Renal cortical epithelial cell (primary cell): ENCODE results near the gene VIPR2. TPM values are rescaled to one million over a fixed set of nuclear protein-coding genes. Genes with fewer than 3 reads are reported as not detected.
"Not testable (repeated sequence)": the region's sequence is repeated elsewhere in the genome, so short reads cannot be mapped to it uniquely, and the experiment has no call there.

ENCODE experiments used
- DNase-seq: peaks from one replicate; pipeline ENCODE4 v3.0.0-alpha.2; 2011; ENCODE audit warnings: low read depth
- total RNA-seq: library from RNA; depleted of rRNA; stranded (reverse); fragments of >200 nt; gene quantifications from 2 replicates; pipeline ENCODE4 v1.2.3, GENCODE V29; 2014

The VIPR2 gene
- total RNA-seq, 1 donor from 2014 or later = 0.10 TPM

- no peak for DNase-seq
These were observed 39.4 kb downstream of the VIPR2 start for GRCh38 chr7:159105066-159105780.

- no peak for DNase-seq
These were observed 40.3 kb downstream of the VIPR2 start for GRCh38 chr7:159104188-159104920.

GRCh38 chr7:159103382-159104187 is 41.1 kb downstream of the VIPR2 start:
- no peak for DNase-seq

GRCh38 chr7:159102681-159103381 is 41.8 kb downstream of the VIPR2 start:
- DNase-seq = no peak

GRCh38 chr7:159101661-159102091 is 43.0 kb downstream of the VIPR2 start:
- DNase-seq = not testable (repeated sequence)

GRCh38 chr7:159101083-159101395 is 43.6 kb downstream of the VIPR2 start:
- DNase-seq = not testable (repeated sequence)

- not testable (repeated sequence) for DNase-seq
These were observed 44.2 kb downstream of the VIPR2 start for GRCh38 chr7:159100281-159101082.

GRCh38 chr7:159099711-159100231 is 44.9 kb downstream of the VIPR2 start:
- no peak for DNase-seq

GRCh38 chr7:159098811-159099655 is 45.6 kb downstream of the VIPR2 start:
- DNase-seq = no peak

- no peak for DNase-seq
These were observed 46.3 kb downstream of the VIPR2 start for GRCh38 chr7:159098424-159098786.

GRCh38 chr7:159097661-159098423 is 46.8 kb downstream of the VIPR2 start:
- DNase-seq = no peak

- DNase-seq = no peak
These were observed 47.7 kb downstream of the VIPR2 start for GRCh38 chr7:159096736-159097581.

- DNase-seq = no peak
These were observed 48.7 kb downstream of the VIPR2 start for GRCh38 chr7:159095979-159096411.

GRCh38 chr7:159094919-159095915 is 49.5 kb downstream of the VIPR2 start:
- no peak for DNase-seq

GRCh38 chr7:159094023-159094740 is 50.5 kb downstream of the VIPR2 start:
- no peak for DNase-seq

- no peak for DNase-seq
These were observed 51.2 kb downstream of the VIPR2 start for GRCh38 chr7:159093351-159093971.
